HTERT RPE-1 (cell line): ENCODE measurements around the gene GRK2.
"Not testable (repeated sequence)": the region's sequence is repeated elsewhere in the genome, so short reads cannot be mapped to it uniquely, and the experiment has no call there.

Experiments
- in situ Hi-C: fragments of 300-500 bp; cut with MboI; formaldehyde crosslinking; loops from 4 replicates; pipeline ENCODE4 v1.14.3; 2020; ENCODE audit warnings: low sequenced_read_pairs

GRK2 gene

DNA sequence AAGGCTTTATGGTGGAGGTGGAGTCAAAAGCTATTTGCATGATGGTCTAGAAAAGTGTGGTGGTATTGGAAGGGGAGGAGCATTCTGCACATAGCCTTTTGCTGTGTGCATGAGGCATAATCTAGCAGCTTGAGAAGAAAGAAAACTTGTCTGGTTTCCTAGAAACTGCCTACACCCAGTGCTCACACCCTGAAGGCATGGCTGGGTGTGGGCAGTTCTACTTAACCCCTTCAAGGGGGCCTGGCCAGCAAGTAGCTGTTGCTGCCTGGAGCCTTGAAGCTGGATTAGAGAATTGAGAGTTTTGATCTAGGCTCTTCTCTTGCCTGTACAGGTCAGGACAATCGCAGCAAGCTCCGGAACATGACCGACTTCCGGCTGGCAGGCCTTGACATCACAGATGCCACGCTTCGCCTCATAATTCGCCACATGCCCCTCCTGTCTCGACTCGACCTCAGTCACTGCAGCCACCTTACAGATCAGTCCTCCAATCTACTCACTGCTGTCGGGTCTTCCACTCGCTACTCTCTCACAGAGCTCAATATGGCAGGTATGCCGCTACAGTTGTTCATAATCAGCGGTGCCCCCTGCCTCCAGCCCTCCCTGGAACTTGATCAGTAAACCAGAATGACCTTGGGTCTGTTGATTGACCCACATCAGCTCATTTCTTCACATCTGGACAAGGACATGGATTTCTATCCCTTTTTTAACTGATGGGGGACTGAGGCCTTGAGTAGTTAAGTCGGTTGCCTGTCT, 12.2 kb upstream of the GRK2 start:
- in situ Hi-C loops = no loop called here

DNA sequence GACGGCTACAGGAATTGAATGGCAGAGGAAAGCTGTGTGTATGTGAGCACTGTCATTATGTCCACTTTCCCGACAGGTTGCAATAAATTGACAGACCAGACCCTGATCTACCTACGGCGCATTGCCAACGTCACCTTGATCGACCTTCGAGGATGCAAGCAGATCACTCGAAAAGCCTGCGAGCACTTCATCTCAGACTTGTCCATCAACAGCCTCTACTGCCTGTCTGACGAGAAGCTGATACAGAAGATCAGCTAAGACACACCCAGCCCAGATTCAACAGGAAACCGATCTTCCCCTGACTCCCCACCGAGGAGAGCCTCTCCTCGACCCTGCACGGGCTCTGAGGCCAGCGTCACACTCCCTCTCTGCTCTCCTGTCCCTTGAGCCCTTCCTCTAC, 11.5 kb upstream of the GRK2 start:
- in situ Hi-C loops = no loop called here

DNA sequence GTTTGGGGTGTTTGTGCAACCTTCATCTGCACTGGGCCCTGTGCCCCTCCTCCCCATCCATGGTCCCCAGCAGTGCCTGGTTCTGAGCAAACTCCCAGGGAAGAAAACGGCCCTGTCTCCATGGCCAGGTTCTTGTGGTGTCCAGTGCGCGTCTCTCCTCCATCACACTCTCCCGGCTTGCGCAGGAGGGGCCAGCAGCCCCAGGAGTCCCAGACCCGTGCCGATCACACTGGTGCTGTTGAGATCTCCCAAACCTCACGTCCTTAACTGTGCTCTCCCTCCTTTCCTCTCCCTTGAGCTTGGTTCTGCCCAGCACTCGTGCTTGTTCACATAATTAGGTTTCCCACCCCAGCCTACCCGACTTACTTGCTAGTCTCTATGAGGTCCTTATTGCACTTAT, 10.9 kb upstream of the GRK2 start:
- in situ Hi-C loops = no loop called here

DNA sequence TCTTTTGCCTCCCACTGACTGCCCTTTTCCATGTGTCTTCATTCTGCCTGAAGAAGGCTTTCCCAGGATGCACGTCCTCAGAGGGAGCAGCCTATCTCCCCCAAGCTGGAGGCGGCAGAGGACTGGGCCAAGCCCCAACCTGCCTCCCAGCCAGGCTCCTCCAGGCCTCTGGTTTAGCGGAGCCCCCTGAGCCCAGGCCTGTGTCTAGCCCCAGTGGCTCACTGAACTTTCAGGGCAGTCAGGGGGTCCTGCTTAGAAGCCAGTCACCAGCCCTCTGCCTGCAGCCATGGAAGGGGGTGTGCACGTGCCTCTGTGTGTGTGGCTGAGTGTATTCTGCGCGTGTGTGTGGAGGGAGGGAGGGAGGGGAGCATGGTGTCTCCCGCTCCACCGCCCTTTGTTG, 10.4 kb upstream of the GRK2 start:
- in situ Hi-C loops = no loop called here

DNA sequence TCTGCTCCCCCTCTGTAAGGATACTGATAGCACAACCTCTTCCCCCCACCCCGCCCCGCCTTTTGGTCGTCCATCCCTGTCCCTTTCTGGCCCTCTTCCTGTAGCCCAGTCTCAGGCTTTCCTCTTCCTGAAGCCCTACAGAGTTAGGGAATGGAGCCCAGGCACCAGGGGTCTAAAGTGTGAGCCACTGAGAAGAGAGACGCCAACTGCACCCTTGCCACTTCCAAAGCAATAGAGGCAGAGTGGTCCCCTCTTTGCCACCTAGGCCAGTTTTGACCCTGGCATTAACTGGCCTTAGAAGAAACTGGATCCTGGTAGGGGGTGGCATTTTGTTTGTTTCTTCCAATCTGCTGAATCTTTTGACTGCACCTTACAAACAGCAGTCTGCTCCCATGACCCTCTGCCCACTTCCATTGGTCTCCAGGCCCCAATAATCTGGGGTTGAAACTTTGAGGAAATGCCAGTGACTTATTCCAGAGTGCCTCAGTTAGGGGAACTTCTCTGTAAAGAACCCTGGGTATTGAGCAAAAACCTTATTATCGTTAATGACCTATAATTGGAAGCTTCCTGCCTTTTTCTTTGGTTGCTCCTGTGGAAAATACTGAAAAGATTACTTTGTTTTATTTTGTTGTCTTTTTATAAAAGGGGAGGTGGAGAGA, 9.7 kb upstream of the GRK2 start:
- in situ Hi-C loops = no loop called here

DNA sequence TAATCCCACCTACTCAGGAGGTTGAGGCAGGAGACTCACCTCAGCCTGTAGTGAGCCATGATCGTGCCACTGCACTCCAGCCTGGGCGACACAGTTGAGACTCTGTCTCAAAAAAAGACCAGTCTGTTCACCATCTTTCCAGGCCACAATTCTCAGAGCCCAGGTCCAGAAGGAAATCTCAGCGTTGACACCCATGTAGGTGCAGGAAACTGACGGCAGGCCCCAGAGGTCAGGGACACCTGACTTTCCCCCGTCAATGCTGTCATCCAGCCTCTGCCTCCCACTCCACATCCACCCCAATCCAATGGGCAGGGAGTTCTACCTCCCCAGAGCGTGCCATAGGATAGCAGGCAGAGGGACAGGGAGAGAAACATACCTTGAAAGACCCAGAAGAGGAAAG, 5.9 kb upstream of the GRK2 start:
- in situ Hi-C loops = no loop called here

DNA sequence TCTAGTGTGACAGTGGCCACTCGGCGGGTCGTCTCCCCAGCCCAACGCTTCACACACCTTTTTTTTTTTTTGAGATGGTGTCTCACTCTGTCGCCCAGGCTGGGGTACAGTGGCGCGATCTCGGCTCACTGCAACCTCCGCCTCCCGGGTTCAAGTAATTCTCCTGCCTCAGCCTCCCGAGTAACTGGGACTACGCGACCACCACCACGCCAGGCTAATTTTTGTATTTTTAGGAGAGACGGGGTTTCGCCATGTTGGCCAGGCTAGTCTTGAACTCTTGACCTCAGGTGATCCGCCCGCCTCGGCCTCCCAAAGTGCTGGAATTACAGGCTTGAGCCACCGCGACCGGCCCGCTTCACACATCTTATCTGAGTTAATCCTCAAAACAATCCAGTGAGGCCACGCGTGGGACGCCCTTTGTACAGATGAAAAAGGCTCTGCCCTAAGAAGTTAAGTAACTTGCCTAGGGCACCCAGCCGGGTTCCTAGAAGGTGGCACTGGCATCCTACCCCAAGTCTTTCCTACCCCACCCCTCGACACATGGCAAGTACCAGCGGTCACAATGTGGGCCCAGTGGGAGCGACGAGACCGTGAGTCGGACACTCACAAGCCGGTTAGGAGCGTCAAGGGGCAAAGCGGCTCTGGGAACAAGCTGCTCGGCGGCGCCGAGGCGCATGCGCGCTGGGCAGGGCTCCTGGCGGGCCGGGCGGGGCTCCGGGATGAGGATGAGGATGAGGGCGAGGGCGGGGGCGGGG, 5.2 kb upstream of the GRK2 start:
- in situ Hi-C loops = not testable (repeated sequence)

DNA sequence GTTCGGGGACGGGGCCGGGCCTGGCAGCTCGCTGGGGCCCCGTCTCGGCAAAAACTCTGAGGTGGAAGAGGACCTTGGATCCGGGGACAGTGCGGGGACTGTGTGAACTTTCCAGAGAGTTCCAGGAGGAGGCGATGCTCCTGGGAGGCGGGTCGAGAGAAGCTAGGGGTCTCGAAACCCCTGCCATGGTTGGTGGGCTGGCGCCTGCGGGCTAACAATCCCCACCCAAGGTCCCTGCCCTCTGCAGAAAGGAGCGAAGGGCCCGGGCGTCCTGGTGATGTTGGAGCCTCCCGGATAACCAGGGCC, 4.7 kb upstream of the GRK2 start:
- in situ Hi-C loops = no loop called here

DNA sequence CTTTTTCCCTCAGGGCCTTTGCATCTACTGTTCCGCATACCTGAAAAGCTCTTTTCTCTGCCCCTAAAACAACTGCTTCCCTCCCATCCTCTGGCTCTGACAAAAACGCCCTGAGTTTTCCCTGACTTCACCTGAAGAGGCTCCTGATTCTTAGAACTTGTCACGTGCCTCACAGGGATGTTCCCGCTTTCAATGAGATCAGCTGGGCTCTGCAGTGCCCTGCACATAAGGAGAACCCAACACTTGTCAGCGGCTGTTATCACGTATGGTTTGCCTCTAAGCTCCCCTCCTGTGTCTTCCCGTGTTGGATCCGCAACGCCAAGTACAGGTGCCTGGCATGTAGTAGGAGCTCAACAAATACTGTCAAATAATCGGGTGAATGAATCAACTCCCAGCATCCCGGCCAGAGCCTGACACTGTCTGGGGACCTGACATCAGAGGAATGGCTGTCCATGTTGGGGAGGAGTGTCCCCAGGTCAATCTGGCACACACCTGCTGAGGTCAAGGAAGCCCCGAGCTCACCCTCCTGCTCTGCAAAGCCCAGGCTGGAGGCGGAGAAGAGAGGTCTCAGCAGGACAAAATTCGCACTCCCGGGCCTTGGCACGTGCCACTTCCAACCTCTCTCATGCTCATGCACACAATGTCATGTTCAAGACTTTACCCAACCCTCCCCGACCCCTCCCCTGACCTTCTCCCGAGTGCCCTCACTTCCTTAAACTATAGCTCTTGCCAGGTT, 4.2 kb upstream of the GRK2 start:
- in situ Hi-C loops = no loop called here

DNA sequence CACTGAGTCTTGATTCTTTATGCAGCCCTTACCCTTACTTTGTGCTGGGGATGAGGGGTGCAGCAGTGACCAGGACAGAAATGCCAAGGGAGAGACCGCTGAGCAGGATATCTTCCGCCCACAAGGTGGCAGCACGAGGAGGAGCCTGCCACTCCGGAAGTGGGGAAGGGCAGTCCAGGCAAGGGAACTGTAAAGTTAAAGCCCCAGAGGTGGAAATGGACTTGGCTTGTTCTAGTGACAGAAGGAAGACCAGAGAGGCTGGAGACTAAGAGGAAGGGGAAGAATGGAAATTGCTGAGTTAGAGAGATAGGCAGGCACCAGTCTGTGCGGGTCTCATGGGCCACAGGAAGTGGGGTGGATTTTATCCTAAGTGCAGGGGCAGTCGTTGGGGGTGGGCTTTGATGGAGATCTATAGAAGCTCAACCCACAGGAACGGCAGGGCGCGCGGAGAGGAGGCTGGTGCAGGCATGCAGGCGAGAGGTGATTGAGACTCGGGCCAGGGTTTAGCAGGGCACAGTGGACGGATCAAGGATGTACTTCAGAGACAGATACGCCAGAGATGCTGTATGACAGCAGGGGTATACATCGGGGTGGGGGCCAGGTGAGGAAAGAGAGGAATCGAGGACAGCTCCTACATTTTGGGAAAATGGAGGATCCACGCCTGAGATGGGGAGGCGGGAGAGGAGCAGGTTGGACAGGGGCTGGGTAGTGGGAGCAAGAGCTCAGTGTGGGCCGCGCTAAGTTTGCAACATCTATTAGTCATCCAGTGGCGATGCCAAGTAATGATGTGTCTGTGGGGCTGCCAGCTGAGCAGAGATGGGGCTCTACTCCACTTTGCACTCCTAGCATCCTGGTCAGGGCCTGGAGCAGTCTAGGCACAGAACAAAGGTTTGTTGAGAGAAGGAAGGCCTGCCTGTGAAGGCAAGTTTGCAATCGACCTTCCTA, 3.3 kb upstream of the GRK2 start:
- in situ Hi-C loops = no loop called here

DNA sequence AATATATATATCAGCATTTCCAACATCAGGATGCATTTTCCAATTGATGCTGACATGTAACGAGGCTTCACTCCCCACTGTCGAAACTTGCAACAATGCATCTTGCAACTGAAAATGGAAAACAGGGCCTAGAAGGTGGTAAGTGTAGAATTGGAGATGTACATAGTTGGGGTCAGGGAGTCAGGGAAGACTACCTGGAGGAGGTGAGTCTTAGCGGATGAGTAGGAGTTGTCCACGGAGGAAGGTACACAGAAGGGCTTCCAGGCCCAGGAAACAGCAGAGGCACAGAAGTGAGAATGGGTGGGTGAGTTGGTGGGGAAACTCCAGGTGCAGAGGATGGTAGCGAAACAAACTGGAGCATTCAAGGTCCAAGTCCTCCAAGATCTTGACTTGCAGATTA, 2.0 kb upstream of the GRK2 start:
- in situ Hi-C loops = no loop called here

DNA sequence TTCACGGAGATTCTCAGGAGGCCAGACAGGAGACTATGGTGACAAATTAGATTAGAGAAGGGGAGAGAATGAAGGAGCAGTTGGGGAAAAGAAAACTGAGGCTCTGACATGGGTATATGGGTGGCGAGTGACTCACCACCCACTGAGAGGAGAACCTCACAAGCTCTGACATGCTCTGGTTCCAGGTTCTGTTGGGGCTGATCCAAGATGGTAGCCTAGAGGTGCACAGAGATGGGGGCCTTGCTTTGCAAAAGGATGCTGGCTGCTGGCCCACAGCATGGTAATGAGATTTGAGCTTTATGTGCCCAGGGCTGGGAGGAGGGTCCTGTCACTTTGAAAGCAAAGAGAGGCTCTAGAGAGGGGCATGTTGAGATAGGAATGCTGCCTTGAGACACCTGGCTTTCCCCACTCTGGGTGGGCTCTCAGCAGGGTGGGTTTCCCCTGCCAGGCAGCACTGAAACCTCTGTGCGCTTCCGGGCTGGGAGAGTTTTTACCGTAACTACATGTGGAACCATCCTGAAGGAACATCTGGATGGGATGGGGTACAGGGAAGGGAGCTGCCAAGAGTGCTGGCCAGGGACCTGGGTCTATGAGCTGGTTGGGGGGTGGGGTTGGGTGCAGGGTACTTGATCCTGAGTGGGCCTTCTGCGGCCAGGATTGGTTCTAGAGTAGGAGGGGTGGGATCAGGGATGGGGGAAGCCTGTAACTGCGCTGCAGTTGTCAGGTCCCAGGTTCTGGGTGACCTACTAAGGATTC, 1.2 kb upstream of the GRK2 start:
- in situ Hi-C loops = no loop called here

DNA sequence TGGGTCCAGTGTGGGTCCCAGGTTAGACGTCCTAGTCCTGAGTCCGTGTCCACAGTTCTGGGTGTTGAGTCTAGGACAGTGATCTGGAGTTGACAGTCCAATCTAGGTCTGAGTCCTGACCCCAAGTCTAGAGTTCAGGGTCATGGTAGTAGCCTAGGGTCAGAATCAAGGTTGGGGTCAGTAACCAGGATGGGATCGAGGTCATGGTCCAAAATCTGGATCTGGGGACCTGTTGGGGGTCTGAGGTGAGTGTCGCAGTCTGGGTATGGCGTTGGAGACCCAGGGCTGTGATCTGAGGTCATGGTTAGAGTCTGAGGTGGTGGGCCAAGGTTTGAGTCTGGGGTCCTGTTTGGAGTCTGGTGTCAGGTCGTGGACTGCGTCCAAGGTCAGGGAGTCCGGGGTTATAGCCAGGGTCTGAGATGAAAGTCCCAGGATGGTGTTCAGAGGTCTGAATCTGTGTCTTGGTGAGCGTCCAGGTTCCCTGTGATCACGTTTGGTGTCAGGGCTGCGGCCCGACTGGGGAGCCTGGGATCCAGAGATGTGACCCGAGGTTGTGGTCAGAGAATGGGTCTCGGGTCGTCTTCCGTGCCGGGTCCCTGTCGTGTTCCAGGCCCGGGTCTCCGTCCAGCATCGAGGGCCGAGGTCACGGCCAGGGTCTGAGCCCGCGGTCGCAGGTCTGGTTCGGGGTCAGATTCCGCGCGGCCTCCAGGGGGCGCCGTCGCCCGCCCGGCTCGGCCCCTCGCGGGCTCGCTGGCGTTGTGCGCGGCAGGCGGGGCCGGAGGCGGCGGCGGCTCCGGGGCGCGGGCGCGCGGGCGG, 432 bp upstream of the GRK2 start:
- in situ Hi-C loops = no loop called here

DNA sequence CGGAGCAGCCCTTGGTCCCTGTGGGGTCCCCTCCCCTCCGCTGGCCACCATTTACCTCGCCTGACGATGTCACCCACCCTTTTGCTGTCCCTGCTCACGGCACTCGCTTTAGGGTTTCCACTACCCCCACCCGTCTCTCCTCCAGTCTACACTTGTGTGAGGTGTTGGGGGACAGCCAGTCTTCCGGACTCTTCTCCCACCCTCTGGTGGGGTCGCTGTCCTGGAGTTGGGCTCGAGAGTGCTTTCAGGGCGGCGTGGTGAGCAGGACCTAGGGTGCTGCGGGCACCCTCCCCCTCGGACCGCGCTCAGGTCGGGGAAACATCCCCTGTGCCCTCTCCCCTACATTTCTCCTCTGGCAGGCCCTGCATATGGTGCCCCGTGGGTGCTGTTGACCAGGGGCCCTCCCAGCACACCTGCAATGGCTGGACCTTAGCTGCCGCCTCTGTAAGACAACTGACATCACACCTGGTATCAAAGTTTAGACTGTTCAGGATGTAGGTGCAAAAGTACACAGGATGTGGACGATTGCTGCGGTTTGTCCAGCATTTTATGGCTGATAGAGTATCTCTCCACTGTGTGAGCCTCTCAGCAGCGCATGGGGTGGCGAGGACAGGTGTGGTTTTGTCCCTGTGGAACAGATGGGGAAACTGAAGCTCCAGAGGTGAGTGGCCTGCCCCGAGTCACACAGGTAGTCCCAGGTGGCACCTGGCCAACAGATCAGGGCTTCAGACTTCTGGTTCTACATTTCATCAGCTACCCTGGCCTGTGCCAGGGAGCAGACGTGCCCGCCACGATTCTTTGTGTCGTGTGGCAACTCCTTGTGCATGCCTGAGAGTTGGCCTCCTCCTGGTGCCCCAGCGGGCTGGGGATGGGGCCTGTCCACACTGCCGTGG, 1.2 kb downstream of the GRK2 start:
- in situ Hi-C loops = no loop called here

DNA sequence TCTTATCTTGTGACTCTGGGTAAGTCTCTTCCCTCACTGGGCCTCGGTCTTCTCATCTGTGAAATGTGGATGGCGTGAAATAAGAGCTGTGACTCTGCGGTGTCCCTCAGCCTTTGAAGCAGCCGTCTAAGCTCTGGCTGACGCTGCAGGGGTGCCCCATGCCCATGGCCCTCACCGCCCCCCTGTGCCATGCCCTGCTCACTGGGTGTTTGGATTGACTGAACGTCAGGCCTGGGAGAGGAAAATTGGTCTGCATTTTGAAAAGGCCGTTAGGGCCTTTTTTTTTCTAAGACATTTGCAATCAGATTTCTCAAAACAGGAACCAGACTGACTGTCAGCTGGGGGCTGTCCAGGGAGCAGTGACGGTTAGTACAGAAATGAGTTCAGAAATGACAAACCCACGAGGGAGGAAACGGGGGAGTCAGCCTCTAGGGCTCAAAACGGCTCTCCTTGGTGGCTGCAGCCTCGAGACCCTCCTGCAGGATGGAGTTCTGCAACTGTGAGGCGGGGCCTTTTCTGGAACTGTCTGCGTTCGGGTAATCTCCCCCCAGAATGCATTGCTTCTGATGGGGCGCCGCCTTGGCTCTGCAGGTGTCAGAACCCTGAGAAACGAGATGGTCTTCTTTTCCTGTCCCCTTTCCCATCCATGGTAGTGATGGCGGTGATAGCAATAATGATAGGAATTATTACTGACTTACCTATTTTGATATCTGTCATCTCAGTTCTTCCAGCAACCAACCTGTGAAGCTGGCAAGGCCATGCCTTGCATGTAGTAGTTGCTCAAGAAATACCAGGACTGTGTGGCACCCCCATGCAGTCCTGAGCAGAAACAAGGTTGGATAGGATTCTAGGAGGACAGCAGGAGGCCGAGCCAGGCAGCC, 2.0 kb downstream of the GRK2 start:
- in situ Hi-C loops = no loop called here

DNA sequence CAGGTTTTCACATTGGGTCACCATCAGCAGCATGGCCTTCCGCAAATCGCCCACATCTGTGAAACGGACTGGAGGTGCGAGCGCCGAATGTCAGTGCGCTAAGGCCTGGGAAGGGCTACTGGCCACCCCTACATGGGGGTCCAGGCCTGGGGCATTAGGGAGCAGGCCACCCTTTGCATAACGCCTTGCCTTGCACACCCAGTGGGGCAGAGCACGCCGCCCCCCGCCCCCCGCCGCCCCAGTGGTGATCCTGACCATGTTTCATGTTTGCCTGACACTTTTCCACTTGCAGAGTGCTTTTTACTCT, 2.6 kb downstream of the GRK2 start:
- in situ Hi-C loops = no loop called here
